Caco-2 (cell line): ENCODE data around the gene IL23R. TPM values are rescaled to one million over a fixed set of nuclear protein-coding genes. Genes with fewer than 3 reads are reported as not detected.
A peak's percentile ranks its signal among the peaks of the same experiment; 100 is the strongest.

Experiments
- BruUV-seq: library from RNA; stranded (reverse); fragments of 400-500 nt; replicated peaks from 2 replicates; lab custom pipeline; 2021; lab: Mats Ljungman, UMichigan
- CTCF ChIA-PET: fragments of 300-600 bp; sonication (Branson Sonifier 250); formaldehyde crosslinking; loops from one replicate; lab custom pipeline; 2022; ENCODE audit warnings: antibody characterized with exemption; lab: Charles Lee
- POLR2A ChIA-PET: fragments of 300-600 bp; sonication (Branson Sonifier 250); formaldehyde crosslinking; loops from one replicate; lab custom pipeline; 2022; ENCODE audit warnings: antibody characterized with exemption; lab: Charles Lee
- DNase-seq, 2 experiments: peaks; one replicate each; pipeline versions ENCODE4 v3.0.0 to v3.0.0-alpha.2; 2020 to 2022
- H3K27me3 ChIP-seq: replicated peaks from 2 replicates; pipeline ENCODE4 v1.6.0; 2011; ENCODE audit warnings: low read length; ENCODE audit not compliant: control insufficient read depth, insufficient read depth
- H3K36me3 ChIP-seq: 2 replicates; pipeline ENCODE4 v1.5.1; 2011; ENCODE audit warnings: low read length; ENCODE audit not compliant: control insufficient read depth, insufficient read depth
- H3K4me1 ChIP-seq: fragments of 250-450 bp; sonication (Bioruptor Pico); 2 replicates; pipeline ENCODE4 v1.5.1; 2020; ENCODE audit warnings: mild to moderate bottlenecking
- H3K4me3 ChIP-seq: 2 replicates; pipeline ENCODE4 v1.5.1; 2011; ENCODE audit warnings: low read depth, mild to moderate bottlenecking, control low read depth, low read length
- H3K9me3 ChIP-seq: fragments of 250-450 bp; sonication (Bioruptor Pico); 2 replicates; pipeline ENCODE4 v1.5.1; 2020; ENCODE audit warnings: mild to moderate bottlenecking, moderate library complexity
- H3K27ac Mint-ChIP-seq: one replicate; pipeline ENCODE4 v1.8.0; 2022; ENCODE audit warnings: mixed read lengths; ENCODE audit not compliant: unreplicated experiment
- H3K27me3 Mint-ChIP-seq: one replicate; pipeline ENCODE4 v1.8.0; 2022; ENCODE audit warnings: mixed read lengths; ENCODE audit not compliant: insufficient read depth, unreplicated experiment
- H3K36me3 Mint-ChIP-seq: one replicate; pipeline ENCODE4 v1.8.0; 2022; ENCODE audit warnings: mild to moderate bottlenecking, mixed read lengths; ENCODE audit not compliant: insufficient read depth, unreplicated experiment
- H3K4me1 Mint-ChIP-seq: one replicate; pipeline ENCODE4 v1.8.0; 2022; ENCODE audit warnings: low read depth, mixed read lengths; ENCODE audit not compliant: unreplicated experiment
- H3K4me3 Mint-ChIP-seq: one replicate; pipeline ENCODE4 v1.8.0; 2022; ENCODE audit warnings: mild to moderate bottlenecking, moderate library complexity, mixed read lengths; ENCODE audit not compliant: unreplicated experiment
- H3K9me3 Mint-ChIP-seq: one replicate; pipeline ENCODE4 v1.8.0; 2022; ENCODE audit warnings: mixed read lengths; ENCODE audit not compliant: unreplicated experiment
- CTCF ChIP-seq, 2 experiments: fragments of 200-600 bp in 1 of 2; IDR thresholded peaks; 1 replicate in 1 of 2; 2 replicates in 1 of 2; pipeline versions ENCODE4 v1.5.1 to v1.8.0; 2011 to 2022; ENCODE audit warnings: antibody characterized with exemption in 1 of 2, control low read depth in 1 of 2, inconsistent platforms in 1 of 2, low read depth in 1 of 2, low read length in 1 of 2, mild to moderate bottlenecking in 1 of 2, moderate library complexity in 1 of 2; ENCODE audit not compliant: insufficient read depth in 1 of 2, severe bottlenecking in 1 of 2, unreplicated experiment in 1 of 2
- intact Hi-C: fragments of 100-400 bp; cut with micrococcal nuclease; formaldehyde crosslinking; loops from one replicate; pipeline ENCODE4 v1.10.0; 2022; ENCODE audit not compliant: unreplicated experiment
- total RNA-seq: library from RNA; stranded (reverse); gene quantifications from 2 replicates; pipeline ENCODE4 v1.2.3, GENCODE V29; 2022

The IL23R gene
- total RNA-seq, 1 experiment from 2014 or later: not detected

GRCh38 chr1:67148516-67149178, 17.6 kb upstream of the IL23R start:
- H3K36me3 ChIP-seq: no peaks in the 10 kb centered on the region
- peaks cover 5% of the 10 kb centered on the region for H3K27me3 Mint-ChIP-seq
- H3K9me3 ChIP-seq: no peaks in the 10 kb centered on the region
- DNase-seq: no peak
- no peaks in the 10 kb centered on the region for H3K9me3 Mint-ChIP-seq
- no peak overlapping the region for H3K4me3 Mint-ChIP-seq
- intact Hi-C loops: loop anchor here (1.0 to 2.0 kb wide), 4 partner anchors 22 to 384 kb away; no protein-coding TSS in a partner anchor
- H3K4me3 ChIP-seq: no peak overlapping the region
- no peaks in the 10 kb centered on the region for H3K27me3 ChIP-seq
- H3K27ac Mint-ChIP-seq: no peak overlapping the region
- ChIA-PET POLR2A (interaction anchor here (1.0 kb wide), 1 partner anchor 153 kb away, joined by 3 read pairs; no protein-coding TSS in a partner anchor), CTCF (interaction anchor here (1.0 to 4.0 kb wide), 3 partner anchors 22 to 383 kb away, joined by 4 to 43 read pairs (median 6); no protein-coding TSS in a partner anchor)
- H3K36me3 Mint-ChIP-seq: peaks cover 4% of the 10 kb centered on the region
- peaks cover 7% of the 10 kb centered on the region; the same call in 1 of the 2 replicates for H3K4me1 ChIP-seq
- no TSS peak for BruUV-seq
- no peak for TF ChIP-seq CTCF (IDR thresholded peaks at IDR 0.05; ENCODE audit: insufficient read depth in 1 of 2, low read depth in 1 of 2, low read length in 1 of 2, severe bottlenecking in 1 of 2, unreplicated experiment in 1 of 2)
- no peaks in the 10 kb centered on the region for H3K4me1 Mint-ChIP-seq

- Histone ChIP-seq H3K9me3 (no peaks in the 10 kb centered on the region), H3K27me3 (no peaks in the 10 kb centered on the region), H3K4me3 (no peak overlapping the region), H3K4me1 (peaks cover 7% of the 10 kb centered on the region; the same call in 1 of the 2 replicates), H3K36me3 (no peaks in the 10 kb centered on the region)
- CTCF ChIA-PET: interaction anchor here (0.5 to 4.0 kb wide), 6 partner anchors 23 to 384 kb away, joined by 4 to 43 read pairs (median 6); no protein-coding TSS in a partner anchor
- Mint-ChIP-seq H3K36me3 (peaks cover 4% of the 10 kb centered on the region), H3K27me3 (peaks cover 8% of the 10 kb centered on the region), H3K4me1 (no peaks in the 10 kb centered on the region), H3K27ac (no peak overlapping the region), H3K4me3 (no peak overlapping the region), H3K9me3 (no peaks in the 10 kb centered on the region)
- intact Hi-C loops: loop anchor here (1.0 to 2.0 kb wide), 3 partner anchors 96 to 384 kb away; no protein-coding TSS in a partner anchor
- BruUV-seq: no TSS peak
- peak; percentile 64 to 68 for DNase-seq
- POLR2A ChIA-PET: interaction anchor here (1.0 kb wide), 1 partner anchor 153 kb away, joined by 3 read pairs; no protein-coding TSS in a partner anchor
- TF ChIP-seq CTCF (IDR thresholded peaks at IDR 0.05; ENCODE audit: insufficient read depth in 1 of 2, low read depth in 1 of 2, low read length in 1 of 2, severe bottlenecking in 1 of 2, unreplicated experiment in 1 of 2): peak; percentile 55 to 61
These were observed 17.0 kb upstream of the IL23R start for GRCh38 chr1:67149179-67149770.

GRCh38 chr1:67150931-67151330, 15.3 kb upstream of the IL23R start:
- Mint-ChIP-seq H3K27ac (no peak overlapping the region), H3K36me3 (peaks cover 4% of the 10 kb centered on the region), H3K4me3 (no peak overlapping the region), H3K4me1 (no peaks in the 10 kb centered on the region), H3K9me3 (no peaks in the 10 kb centered on the region), H3K27me3 (peaks cover 11% of the 10 kb centered on the region)
- Histone ChIP-seq H3K36me3 (no peaks in the 10 kb centered on the region), H3K9me3 (no peaks in the 10 kb centered on the region), H3K4me3 (no peak overlapping the region), H3K4me1 (peaks cover 7% of the 10 kb centered on the region; the same call in 1 of the 2 replicates), H3K27me3 (no peaks in the 10 kb centered on the region)
- intact Hi-C loops: no loop called here
- DNase-seq: no peak
- ChIA-PET POLR2A (no interaction called here), CTCF (interaction anchor here (4.0 kb wide), 1 partner anchor 155 kb away, joined by 43 read pairs; no protein-coding TSS in a partner anchor)
- no TSS peak for BruUV-seq
- TF ChIP-seq CTCF (IDR thresholded peaks at IDR 0.05; ENCODE audit: insufficient read depth in 1 of 2, low read depth in 1 of 2, low read length in 1 of 2, severe bottlenecking in 1 of 2, unreplicated experiment in 1 of 2): no peak
